ENCODE measurements around the gene ATPAF1.

Gene ATPAF1

DNA sequence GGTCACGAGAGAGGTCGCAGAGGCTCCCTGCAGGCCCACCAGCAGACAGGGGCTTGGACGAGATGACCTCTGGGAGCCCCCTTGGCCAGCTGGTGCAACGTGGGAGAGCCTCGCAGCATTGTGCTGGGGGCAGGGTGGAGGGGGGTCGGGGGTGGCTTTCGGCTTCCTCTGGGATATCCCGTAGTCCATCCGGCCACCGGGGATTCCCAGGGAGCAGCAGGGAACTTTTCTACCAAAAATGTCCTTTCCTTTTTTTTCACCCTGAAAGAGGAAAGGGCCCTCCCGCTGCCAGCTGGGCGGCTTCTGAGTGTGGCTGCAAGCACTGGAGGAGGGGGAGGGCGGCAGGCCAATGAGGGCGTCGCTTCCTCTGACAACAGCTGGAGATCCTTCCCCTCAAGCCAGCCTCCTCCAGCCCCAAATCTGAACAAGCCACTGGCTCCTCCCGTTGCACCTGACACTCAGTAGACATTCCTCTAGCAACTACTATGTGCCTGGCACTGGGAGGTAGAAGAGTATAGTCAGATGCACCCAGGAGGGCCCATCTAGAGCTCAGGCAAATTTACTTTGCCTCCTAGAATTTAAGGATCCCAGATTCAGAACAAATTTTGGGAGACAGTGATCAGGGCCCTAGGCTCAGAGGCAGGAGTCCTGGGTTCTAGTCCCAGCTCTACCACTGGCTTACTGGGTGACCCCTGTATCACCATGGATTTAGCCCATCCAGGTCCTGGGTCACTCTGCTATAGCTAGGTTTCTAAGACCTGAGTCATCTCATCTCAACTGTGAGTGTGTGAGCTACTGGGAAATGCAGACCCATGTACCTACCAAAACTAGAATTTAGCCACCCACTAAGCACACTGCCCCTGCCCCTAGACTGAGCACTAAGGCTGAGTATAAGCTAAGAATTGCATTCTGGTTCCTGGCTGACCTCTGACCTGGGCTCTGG is 54.2 kb downstream of the ATPAF1 start:
- peak in 1 of 2 experiments; percentile 42 for DNase-seq

DNA sequence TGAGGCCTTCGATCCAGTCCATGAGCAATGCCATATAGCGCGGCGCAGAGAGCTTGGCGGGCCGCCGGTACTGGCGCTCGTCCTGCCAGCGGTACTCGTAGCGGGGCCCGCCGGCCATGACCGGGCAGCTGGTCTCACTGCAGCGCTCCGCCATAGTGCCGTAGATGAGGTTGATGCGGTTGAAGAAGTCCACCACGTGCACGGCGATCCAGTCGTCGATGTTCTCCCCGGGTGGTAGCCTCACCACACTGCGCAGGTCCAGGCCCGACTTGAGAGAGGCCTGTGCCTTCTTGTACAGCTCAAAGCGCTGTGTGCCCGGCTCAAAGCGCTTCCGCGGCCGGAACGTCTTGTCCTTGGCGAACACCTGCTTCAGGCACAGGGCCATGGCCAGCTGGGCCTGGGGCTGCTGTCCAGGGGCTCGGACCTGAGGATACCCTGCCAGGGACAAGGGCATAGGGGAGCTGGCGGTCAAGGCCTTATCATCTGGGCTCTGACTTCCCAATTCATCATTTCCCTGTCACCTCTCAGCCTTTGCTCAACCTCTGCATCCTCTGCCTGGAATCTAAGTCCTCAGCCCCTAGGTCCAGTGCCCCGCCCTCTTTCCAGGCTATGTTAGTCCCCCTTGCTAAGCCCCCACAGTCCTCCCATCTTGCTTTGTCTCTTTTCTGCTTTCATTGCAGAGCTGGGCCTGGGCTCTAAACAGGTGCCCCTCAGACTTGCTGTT is 55.1 kb downstream of the ATPAF1 start:
- no peak for DNase-seq

DNA sequence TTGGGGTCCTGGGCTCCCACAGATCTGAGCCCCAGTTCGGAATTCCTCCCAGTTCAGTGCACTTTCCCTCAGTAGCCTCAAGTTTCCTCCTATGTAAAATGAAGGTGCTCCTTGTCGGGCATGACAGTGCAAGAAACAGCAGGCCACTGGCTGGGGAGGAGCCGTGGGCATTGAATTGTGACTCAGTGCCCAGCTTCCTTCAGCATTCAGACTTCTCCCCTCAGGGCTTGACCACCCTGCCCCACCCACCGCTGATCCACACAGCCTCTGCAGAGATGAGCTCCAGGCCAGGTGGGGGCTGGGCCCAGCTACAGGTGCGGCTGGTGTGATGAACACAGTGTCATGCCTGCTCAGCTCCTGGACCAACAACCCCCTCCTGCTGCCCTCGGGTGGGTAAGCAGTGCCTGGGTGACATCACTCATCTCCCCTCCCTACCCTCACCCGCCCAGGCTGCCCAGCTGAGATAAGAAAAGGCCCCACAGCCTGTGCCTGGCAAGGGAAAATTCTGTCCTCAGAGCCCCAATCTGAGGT is 56.4 kb downstream of the ATPAF1 start:
- no peak for DNase-seq

- no peak for DNase-seq
Measured at GRCh38 chr1:46607345-46608130, 60.6 kb downstream of the ATPAF1 start.

- no peak for DNase-seq
Measured at GRCh38 chr1:46606255-46606965, 61.8 kb downstream of the ATPAF1 start.

DNA sequence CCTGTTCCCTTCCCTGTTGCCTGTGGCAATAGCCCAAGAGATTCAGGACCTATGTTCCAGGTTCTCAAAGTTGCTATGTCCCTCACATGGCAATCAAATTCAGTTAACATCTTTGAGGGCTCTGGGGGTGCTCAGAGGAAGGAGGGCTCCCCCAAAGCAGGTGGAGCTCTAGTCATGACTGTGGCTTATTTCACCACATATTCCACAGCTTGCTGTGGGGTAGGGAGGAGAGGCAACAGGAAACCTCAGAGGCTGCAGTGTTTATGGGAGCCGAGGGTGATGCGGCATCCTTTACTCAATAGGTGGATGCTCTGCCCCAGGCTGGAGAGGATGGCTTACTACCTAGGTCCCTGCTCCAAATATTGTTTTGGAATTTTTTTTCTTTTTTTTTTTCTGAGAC is 62.9 kb downstream of the ATPAF1 start:
- DNase-seq = no peak

GRCh38 chr1:46603858-46604549 is 64.2 kb downstream of the ATPAF1 start, which contains the start of gene MKNK1:
Gene MKNK1, minus strand, starts transcription at chr1:46604268. Its CDS starts 20,941 bp downstream, at chr1:46583327.
- DNase-seq = peak; percentile 97 to 98

- DNase-seq = no peak
Measured at GRCh38 chr1:46603481-46603857, 64.7 kb downstream of the ATPAF1 start.

DNA sequence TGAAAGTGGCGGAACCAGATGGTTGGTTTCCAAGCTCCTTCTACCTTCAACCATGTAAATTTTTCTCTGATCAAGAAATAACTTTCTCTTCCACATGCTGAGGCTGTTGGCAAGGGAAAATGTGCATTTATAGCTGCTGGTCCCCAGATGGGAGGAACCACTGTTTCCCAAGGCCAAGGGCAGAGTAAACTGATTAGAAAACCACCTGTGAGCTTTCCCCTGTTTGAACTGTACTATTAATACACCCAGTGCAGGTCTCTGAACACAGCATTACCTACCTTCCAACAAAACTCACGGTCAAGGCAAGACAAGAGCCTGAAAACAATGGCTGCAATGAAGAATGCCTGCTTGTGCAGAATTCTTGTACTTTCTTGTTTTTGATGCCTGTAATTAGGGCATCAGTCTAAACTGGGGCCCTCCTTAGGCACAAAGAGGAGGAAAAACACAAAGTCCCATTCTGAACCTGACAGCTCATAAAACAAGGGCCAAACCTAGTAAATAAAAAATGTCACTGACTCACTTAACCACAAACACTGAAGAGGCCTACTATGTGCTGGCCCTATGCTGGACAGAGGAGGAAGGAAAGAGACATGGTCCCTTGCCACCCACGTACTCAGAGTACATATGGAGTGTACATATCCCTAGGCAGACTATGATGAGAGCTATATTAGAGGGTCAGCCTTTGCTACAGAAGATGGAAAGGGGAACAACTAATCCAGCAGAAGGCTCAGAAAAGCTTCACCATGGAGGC is 66.7 kb downstream of the ATPAF1 start:
- no peak for DNase-seq

DNA sequence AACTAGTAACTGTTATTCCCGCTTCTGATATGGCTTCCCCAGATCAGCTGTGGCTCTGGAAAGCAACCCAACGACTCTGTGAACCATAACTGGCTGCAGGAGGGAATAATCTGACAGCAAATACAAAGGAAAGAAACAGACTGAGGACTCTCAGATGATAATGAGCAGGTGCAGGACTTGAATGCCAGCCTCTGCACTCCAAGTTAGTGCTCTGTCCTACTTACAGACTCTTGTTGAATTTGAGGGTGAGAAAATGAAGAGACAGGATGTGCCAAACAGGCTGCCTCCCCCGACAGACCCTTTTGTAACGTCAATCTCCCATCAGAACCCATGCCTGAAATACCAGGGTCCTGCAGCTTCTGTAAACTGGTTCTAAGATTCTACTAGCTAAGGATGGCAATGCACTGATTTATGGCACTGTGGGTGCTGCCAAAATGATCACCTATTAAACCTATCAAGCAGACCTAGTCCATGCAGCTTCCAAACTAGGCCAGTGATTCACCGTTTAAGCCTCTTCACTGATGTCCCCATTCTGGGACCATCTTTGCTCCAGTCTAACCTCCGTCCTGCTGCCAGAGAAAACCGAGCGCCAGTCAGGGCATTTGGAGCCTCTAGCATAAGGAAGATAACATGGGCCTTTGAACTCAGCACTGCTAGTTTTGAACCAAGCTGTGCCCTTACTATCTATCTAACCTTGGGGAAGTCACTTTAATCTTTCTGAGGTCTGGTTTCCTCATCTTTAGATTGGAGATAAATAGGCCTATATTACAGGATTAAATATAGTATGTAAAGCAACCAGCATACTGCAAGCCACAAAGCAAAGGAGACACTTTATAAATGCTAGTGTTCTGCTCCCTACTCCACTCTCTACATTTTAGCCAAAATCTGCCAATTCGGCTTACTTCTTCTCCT is 68.8 kb downstream of the ATPAF1 start:
- DNase-seq = no peak

DNA sequence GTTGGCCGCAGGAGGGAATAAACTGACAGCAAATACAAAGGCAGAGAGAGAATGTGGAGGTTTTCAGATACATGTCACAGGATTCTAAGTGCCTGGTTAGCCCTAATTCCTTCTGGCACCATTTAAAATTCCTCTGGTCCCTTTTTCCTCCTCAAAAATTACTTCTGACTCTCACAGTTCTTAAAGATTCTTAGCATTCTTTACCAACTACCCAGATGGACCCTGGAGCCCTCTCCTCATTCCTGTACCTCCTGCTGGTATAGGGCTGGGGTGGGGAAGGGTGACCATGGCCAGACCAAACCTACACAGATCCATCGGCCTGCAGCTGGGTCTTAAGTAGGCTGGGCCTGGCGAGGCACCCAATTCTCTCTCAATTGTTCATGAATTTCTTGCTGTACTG is 71.3 kb downstream of the ATPAF1 start:
- no peak for DNase-seq

GRCh38 chr1:46596036-46596435 is 72.1 kb downstream of the ATPAF1 start:
- DNase-seq = no peak

DNA sequence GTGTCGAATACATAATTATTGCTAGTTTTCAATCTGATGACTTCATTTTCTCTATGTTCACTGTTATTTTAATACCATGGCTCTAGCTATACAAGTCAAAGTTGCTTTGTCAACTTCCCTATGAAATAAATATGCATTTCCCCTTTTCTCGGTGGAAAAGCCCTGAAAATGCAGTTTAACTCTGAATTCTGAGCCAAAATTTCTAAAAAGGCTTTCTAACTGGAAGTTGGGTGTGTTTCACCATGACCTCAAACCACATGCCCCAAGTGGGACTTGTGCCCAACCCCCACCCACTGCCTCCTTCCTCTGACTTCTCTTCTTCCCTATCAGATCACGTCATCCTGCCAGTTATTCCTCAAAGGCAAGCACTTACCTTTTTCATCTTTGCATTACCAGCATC is 73.0 kb downstream of the ATPAF1 start:
- DNase-seq = no peak

GRCh38 chr1:46594063-46594462 is 74.1 kb downstream of the ATPAF1 start:
- DNase-seq = no peak

GRCh38 chr1:46592823-46593222 is 75.3 kb downstream of the ATPAF1 start:
- no peak for DNase-seq

GRCh38 chr1:46589529-46589928 is 78.6 kb downstream of the ATPAF1 start:
- no peak for DNase-seq

GRCh38 chr1:46587069-46587468 is 81.1 kb downstream of the ATPAF1 start:
- DNase-seq = no peak

GRCh38 chr1:46585312-46585938 is 82.7 kb downstream of the ATPAF1 start:
- no peak for DNase-seq

DNA sequence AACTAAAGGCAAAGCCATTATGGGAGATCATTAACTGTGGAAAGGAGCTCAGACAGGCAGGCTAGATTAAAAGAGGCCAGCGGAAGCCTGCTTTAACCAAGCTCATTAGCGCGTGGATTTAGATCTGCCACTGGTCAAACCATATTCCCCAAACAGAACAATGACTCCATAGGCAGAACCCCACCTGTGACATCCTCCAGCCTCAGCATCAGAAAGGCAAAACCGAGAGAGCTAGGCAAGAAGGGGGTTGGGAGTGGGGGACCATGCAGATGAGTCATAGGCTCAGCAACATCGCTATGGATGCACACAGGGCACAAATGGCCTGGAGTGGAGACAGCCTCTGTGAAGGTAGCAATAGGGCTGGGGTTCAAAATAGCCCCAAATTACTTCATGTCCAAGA is 84.7 kb downstream of the ATPAF1 start:
- DNase-seq = no peak
